Iris pigment epithelial cell (primary cell): ENCODE measurements around the gene MBOAT1.
"Not testable (repeated sequence)": the region's sequence is repeated elsewhere in the genome, so short reads cannot be mapped to it uniquely, and the experiment has no call there.

Experiments used
- DNase-seq: peaks from one replicate; pipeline ENCODE4 v3.0.0-alpha.2; 2011; ENCODE audit warnings: low read depth

The MBOAT1 gene

DNA sequence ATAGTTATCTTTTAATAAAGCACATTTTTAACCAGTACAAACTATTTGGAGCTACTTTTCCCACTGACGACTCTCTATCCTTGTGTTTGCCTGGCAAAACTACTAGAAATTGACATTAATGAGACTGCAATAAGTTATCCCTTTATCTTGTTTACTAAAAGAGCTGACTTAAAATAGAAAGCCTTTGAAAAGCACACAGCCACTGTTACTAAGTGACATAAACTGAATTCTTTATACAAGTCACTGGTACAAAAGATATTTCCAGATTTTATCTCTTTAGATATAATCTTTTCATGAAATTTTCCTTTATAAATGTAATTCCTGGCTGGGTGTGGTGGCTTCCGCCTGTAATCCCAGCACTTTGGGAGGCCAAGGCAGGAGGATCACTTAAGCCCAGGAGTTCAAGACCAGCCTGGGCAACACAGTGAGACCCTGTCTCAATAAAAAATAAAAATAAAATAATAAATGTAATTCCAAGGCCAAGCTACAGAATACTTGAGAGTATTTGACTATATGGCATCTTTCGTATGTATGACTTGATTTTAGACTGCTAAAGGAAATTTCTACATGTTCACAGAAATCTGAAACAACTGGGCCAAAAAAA, 9.5 kb downstream of the MBOAT1 start:
- no peak for DNase-seq

DNA sequence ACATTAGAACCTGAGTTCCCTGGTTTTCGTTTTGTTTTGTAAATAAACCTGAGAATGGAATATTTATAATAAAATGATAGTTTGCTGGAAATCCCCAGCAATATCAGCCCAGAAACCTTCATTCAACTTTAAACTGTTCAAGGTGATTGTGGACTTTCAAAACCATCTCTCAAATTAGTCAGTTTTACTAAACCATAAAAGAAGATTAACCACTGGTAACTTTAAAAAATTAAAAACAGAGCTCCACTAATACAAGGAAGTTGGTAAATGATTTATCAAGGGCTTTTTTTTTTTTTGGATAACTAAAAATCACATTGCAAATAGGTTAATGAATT, 10.0 kb downstream of the MBOAT1 start:
- no peak for DNase-seq

DNA sequence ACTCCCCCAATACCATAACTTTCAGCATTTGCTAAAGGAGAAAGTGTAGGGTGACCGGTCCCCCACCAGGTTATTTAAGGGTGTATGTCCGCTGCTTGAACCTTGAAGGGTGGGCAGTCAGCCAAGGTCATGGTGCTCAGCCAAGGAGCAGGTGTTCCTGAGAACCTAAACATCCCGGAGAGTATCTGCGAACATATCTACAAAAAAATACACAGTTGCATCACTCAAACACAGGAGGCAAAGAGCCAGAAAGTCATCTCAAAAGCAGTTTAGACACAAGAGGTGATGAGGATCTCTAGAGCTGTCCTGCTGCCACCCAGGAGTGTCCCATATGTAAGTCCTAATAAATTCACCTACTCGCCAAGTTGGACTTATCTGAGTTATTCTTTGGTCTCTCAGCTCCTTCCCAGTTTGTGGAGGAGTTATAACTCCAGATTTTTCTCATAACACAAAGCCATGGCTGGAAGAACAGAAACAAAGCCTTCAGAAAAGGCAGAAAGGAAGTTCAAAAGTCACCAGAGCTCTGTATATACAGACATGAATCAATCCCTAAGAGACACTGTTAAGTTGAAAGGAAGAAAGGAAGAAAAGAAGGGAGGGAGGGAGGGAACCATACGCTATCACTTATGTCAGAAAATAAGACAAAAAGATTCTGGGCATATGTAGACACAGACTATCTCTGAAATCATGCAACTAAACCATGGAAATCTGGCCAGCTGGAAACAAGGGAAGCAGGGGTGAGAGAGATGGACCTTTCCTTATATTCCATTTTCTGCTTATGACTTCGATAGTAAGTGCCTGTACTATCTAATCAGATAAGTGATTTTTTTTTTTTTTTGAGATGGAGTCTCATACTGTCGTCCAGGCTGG, 11.3 kb downstream of the MBOAT1 start:
- DNase-seq = peak; percentile 52

DNA sequence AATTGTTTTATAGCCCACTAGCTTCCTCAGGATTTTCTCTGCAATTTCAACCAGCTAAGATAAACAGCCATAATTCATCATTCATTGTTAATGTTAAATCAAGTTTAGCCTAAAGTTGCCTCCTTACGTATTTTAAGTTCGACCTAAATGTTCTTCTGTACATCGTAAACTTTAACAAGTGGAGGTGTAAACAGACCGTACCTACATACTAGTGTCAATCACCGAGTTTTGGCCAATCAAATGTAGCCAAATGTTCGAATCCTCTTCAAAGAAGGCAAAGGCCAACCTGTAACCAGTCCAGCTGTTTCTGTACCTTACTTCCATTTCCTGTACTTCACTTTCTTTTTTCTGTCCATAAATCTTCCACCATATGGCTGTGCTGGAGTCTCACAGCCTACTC, 13.5 kb downstream of the MBOAT1 start:
- DNase-seq = no peak

DNA sequence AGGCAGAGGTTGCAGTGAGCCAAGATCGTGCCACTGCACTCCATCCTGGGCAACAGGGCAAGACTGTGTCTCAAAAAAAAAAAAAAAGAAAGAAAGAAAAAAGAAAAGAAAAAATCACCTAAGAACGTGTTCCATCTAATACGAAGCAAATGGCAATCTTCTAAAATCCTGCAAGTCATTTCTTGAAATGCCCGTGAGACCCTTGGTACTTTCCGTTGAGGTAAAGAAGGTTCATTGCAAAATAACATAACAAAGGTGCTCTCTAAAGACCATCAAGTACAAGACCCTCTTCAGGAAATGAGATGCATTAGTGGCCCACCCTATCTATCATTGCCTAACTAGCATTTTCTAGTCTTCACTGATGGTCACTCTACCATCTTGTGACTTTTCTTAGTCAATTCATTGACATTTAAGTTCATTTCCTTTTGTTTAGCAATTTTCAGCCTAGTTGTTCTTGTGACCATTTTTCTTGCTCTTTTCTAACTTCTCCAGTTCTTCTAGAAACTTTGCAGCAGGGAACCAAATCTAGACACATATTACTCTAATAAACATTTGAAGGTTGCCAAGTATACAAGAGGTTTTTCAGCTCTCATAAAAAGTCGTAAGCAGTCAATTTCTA, 14.0 kb downstream of the MBOAT1 start:
- DNase-seq = no peak

DNA sequence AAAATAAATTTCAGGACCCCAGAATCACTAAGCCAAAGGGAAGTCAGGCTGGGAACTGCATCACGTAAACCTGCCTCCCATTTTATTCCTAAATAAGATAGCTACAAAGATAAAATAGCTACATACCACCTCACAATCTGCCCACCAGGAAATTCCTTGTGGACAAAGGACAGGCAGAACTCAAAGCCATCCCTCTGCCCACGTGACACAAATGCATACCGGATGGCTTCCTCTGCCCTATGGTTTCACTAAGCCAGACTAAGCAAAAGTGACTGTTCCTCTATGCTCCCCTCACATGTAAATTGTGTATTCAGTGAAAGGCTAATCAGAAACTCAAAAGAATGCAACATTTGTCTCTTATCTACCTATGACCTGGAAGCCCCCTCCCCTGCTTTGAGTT, 15.0 kb downstream of the MBOAT1 start:
- DNase-seq = no peak

DNA sequence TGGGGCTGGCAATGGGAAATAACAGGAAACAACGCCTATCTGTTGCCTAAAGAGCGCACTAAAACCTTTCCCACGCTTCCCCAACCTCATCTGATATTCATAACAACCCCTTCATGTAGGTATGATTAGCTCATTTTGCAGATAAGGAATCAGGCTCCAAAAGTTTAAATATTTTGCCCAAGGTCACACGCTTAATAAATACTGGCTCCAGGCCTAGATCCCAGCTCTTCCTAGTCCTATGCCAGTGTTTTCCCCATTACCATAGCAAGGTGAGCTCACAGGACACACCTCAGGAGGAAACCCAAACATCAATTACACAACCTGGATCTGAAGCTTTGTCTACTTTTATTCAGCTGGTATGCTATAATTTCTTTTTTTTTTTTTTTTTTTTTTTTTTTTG, 19.6 kb downstream of the MBOAT1 start:
- DNase-seq = no peak

DNA sequence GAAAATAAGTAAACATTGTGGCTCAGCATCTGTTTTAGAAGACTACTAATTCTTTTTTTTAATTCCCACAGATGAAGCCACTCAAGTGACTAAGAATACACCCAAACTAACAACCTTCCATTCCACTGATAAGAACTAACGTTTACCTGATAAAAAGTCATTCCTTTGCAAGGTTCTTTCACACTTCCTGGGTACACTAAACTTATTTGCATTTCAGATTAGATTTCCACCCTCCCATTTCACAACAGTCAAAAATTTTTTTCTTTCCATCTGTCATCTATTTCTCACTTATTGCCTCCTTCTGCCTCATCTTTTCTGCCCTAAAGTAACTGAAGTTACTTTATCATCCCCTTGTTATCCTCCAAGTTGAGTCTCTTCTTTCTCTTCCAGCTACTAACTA, 20.3 kb downstream of the MBOAT1 start:
- DNase-seq = no peak

DNA sequence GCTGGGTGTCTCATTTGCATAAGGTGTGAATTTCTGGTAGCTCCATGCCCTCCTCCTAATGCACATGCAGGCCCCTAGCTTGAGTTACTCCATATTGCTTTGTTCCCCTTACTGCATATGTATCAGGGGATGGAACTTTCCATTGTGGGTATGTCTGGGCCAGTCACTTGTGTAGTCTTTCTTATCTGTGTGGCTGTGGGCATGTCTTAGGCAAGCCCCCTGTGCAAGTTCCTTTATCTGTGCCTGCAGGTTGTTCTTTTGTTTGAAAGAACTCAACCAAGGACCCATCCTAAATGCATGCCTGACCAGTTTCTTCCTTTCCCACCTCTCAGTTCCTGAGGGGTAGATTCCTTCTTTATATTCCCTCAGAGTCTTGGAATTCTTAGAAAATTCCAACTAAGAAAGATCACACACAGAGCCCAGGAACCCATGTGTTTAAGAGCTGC, 23.6 kb downstream of the MBOAT1 start:
- DNase-seq = no peak

DNA sequence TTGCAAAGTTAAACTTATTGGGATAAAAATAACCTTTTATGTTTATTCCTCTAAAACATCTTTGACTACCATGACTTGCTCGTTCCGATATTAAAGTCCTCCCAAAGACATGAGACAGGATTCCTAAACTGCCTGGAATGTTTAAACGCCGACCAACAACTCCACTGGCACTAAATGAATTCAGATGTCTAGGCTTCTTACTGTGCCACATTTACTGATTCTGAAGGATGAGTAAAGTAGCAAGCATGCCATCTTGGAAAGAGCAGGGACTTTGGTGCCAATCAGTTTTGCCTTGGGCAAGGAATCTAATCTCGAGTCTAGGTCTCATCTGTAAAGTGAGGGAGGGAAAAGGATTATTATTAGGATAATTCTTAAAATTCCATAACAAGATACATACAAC, 25.3 kb downstream of the MBOAT1 start:
- DNase-seq = no peak

DNA sequence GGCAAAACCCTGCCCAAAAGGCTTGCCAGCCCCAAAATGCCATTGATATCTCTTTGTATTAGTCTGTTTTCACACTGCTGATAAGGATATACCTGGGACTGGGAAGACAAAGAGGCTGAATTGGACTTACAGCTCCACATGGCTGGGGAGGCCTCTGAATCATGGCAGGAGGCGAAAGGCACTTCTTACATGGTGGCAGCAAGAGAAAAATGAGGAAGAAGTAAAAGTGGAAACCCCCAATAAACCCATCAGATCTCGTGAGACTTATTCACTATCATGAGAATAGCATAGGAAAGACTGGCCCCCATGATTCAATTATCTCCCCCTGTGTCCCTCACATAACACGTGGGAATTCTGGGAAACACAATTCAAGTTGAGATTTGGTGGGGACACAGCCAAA, 28.6 kb downstream of the MBOAT1 start:
- DNase-seq = no peak

DNA sequence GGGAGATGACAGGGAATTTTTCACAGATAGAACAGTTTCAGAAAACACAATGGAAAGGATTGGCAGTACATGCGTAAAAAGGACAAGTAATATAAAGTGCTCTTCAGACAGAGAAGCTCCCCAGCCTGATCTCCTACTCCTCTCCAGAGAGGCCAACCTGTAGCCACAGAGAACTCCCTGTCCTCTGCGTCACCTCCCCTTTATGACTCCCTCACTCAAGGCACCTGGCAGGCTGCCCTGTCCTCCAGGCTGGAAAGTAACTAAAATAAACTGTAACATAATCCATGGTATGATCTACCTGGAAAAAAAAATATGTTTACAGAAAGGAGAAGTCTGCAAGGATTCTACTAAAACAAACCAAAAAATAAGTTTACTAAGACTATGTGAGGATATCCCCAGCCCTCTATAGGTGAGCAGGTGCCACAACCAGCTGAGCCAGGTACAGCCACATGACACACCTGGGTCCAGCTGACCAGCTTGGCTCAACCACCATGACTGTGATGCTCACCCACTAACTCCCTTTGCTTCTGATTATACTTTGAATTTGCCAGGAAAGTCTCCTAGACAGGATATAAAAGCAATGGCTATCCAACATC, 29.2 kb downstream of the MBOAT1 start:
- peak; percentile 52 for DNase-seq

DNA sequence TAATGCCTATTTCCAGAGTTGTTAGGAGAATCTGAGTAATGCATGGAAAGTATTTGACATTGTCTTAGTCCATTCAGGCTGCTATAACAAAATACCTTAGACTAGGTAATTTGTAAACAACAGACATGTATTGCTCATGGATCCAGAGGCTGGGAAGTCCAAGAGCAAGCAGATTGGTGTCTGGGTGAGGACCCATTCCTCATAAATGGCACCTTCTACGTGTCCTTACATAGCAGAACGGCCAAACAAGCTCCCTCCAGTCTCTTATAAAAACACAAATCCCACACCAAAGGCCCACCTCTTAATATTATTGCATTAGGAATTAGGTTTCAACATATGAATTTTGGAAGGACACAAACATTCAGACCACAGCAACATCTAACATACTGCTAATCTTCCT, 30.2 kb downstream of the MBOAT1 start:
- no peak for DNase-seq

DNA sequence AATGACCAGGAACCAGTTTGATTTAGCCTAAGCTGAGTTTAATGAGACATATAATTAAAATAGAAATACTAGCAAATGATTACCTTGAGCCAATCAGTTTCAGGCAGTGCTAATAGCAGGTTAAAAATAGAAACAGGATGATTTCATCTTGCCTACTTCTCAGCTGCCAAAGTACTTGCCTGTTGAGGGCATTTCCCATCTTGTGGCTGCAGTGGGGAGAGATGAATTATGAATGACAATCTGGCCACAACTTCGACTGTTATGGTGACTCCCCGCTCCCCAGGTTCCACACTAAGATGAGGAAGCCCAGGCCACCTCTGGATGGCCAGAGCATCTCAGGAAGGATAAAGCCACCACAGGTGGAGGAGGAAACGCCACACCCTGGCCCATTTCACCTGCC, 31.3 kb downstream of the MBOAT1 start:
- peak; percentile 10 for DNase-seq

DNA sequence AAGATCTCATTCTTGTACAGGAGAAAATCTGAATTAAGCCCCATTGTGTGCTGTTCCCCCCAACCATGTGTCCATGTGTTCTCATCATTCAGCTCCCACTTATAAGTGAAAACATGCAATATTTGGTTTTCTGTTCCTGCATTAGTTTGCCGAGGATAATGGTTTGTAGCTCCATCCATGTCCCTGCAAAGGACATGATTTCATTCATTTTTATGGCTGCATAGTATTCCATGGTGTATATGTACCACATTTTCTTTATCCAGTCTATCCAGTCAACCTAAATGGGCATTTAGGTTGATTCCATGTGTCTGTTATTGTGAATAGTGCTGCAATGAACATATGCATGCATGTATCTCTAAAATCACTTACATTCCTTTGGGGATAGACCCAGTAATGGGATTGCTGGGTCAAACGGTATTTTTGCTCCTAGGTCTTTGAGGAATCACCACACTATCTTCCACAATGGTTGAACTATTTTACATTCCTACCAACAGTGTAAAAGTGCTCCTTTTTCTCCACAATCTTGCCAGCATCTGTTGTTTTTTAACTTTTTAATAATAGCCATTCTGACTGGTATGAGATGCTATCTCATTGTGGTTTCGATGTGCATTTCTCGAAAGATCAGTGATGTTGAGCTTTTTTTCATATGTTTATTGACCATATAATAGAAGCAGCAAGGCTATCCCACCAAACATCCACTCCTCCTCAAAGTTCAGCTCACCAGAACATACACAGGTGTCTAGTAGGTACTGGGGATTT, 32.8 kb downstream of the MBOAT1 start:
- DNase-seq = not testable (repeated sequence)

DNA sequence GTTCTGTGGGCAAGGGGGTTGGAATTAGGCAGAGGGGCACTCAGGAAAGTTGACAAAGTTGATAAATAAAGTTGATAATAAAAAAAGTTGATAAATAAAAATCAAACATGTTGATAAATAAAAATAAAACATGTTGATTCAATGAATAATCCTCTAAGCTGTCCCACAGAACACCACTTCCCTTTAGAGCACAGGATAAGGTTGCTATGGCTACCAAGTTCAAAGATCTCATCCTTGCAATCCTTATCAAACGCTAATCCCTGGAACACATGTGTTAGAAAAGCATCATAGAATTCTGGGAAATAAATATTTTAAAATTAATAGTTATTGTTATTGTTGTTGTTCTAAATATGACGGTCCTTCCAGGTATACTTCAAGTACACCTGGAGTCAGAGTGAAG, 33.9 kb downstream of the MBOAT1 start:
- no peak for DNase-seq

DNA sequence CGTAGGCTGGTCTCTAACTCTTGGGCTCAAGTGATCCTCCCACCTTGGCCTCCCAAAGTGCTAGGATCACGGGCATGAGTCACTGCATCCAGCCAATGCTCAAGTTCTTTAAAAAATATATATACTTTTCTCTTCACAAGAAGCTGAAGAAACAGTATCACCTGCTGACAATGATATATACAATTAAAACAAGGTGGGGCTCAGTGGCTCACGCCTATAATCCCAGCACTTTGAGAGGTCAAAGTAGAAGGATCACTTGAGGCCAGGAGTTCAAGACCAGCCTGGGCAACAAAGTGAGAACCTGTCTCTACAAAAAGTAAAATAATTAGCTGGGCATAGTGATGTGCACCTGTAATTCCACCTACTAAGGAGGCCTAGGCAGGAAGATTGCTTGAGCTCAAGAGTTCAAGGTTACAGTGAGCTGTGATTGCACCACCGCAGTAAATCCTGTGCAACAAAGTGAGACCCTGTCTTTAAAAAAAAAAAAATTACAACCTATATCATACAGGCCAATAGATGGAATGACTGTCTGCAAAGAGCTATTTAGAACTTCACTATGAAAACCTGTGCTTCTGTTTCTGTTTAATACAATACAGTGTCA, 36.4 kb downstream of the MBOAT1 start:
- DNase-seq = no peak

DNA sequence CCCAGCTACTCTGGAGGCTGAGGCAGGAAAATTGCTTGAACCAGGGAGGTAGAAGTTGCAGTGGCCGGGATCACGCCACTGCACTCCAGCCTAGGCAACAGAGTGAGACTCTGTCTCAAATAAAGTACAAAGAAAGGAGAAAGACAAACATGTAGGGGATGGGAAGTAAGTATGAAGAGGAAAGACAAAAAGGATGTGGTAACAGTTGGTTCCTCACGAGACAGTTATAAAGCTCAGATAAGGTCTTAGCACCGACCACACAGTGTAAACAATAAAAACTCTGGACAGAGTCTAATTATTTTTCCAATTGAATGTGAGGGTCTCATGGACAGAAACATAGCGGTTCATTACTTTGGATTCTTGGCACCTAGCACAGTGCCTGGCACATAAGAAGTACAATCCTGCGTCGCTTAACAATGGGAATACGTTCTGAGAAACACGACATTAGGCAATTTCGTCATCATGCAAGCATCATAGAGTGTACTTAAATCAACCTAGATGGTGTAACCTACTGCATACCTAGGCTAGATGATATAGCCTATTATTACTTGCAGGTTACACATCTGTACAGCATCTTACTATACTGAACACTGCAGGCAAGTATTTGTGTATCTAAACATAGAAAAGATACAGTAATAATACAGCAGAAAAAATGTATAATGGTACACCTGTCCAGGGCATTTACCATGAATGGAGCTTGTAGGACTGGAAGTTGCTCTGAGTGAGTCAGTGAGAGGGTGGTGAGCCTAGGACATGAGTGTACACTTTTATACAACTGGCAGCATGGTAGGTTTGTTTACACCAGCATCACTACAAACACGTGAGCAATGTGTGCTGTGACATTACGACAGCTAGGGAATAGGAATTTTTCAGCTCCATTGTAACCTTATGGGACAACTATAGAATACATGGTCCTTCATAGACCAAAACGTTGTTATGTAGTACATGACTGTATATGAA, 38.2 kb downstream of the MBOAT1 start:
- no peak for DNase-seq

DNA sequence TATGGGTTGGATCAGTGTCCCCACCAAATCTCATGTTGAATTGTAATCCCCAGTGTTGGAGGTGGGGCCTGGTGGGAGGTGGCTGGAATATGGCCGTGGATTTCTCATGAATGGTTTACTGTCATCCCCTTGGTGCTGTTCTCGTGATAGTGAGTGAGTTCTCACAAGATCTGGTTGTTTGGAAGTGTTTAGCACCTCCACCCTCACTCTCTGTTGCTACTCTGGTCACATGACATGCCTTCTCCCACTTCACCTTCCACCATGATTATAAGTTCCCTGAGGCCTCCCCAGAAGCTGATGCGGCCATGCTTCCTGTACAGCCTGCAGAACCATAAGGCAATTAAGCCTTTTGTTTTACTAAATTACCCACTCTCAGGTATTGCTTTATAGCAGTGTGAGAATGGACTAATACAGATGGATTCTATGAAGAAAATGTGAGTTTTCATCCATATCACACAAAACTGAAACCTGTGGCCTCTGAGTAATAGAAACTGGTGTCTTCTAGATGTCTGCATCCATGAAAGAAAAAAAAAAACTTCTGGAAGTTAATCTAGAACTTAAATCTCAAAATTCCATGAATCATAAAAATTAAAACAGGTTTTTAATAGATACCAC, 39.3 kb downstream of the MBOAT1 start:
- DNase-seq = no peak

DNA sequence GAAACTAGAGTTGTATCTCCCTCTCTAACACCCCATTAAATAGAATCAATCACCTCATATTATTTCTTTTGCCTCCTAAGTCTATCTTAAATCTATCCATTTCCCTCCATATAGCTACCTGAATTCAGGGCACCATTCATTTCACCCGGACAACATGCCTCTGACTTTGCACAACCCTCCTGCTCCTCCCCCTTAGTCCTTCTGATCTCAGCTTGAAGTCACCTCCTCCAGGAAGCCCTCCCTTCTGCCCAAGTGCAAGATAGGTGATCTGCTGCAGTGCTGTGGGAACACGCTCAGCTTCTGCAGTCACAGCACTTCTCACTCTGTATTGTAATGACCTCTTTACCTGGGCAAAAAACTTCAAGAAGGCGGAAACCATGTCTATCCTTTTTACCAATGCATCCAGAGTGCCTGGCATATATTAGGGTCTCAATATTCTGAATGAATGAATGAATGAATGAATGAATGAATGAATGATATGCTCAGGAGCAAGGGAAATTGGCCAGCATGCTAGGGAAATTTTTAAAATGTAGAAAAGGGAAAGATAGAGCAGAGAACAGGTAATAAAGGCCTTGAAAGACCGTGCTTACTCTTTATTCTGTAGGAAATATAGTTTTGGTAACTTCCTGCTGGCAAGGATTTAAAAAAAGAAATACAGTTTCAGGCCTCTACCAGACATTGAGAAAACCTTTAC, 41.7 kb downstream of the MBOAT1 start:
- no peak for DNase-seq
